RPMI8226 (cell line): ENCODE measurements around the gene RPL13A.
A peak's percentile ranks its signal among the peaks of the same experiment; 100 is the strongest.
"Not testable (repeated sequence)": the region's sequence is repeated elsewhere in the genome, so short reads cannot be mapped to it uniquely, and the experiment has no call there.

Experiments
- DNase-seq: peaks from one replicate; pipeline ENCODE4 v3.0.0-alpha.2; 2015

Gene RPL13A

DNA sequence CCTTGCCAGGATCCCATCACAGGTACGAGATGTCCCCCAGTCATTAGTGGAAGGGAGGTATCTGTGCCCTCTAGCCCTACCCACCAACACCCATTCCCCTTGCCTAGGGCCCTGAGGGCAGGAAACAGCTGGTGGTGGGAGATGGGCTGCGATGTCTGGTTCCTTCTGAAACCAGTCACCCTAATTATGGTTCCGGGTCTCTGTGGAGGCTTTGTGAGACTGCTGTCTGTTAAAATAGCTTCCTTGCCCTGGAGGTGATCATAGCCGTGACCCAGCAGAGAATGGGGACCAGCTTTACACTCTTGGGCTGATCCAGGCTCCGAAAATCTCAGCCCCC, 28.9 kb upstream of the RPL13A start:
- peak; percentile 71 for DNase-seq

DNA sequence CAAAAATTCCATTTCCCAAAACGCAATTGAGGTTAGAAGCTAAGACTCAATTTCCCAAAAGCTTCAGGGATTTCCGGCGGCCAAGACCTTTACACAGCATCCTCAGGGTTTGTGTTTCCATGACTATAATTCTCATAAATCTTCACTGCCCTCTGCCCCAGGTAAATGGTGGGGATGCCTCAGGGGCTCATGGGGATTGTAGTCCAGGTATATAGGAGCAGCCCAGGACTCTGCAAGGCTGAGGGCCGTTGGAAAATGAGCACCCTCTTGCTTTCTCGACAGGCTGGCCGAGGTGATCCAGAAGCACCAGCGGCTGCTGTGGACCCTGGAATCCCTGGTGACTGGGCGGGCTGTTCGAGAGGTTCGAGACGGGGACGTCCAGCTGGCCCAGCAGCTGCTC, 28.0 kb upstream of the RPL13A start:
- no peak for DNase-seq

DNA sequence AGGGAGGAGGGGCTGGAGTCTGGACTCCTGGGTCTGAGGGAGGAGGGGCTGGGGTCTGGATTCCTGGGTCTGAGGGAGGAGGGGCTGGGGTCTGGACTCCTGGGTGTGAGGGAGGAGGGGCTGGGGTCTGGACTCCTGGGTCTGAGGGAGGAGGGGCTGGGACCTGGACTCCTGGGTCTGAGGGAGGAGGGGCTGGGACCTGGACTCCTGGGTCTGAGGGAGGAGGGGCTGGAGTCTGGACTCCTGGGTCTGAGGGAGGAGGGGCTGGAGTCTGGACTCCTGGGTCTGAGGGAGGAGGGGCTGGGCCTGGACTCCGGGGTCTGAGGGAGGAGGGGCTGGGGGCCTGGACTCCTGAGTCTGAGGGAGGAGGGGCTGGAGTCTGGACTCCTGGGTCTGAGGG, 26.3 kb upstream of the RPL13A start:
- not testable (repeated sequence) for DNase-seq

DNA sequence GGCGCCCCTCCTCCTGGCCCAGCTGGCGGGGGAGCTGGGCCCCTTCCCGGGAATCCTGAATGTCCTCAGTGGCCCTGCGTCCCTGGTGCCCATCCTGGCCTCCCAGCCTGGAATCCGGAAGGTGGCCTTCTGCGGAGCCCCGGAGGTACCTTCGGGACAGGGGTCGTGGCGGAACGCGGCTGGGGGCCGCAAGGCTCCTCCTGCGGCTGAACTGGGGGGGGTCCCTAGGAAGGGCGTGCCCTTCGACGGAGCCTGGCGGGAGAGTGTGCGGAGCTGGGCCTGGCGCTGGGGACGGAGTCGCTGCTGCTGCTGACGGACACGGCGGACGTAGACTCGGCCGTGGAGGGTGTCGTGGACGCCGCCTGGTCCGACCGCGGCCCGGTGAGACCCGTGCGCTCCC, 25.8 kb upstream of the RPL13A start:
- no peak for DNase-seq

DNA sequence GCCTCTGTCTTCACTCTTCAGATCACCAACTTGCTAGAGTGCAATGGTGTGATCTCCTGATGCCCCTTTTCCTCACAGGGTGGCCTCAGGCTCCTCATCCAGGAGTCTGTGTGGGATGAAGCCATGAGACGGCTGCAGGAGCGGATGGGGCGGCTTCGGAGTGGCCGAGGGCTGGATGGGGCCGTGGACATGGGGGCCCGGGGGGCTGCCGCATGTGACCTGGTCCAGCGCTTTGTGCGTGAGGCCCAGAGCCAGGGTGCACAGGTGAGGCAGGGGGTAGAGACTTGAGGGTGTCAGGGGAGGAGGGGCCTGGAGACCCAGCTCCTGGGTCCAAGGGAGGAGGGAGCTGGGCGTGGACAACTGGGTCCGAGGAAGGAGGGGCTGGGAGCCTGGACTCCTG, 24.9 kb upstream of the RPL13A start:
- no peak for DNase-seq

DNA sequence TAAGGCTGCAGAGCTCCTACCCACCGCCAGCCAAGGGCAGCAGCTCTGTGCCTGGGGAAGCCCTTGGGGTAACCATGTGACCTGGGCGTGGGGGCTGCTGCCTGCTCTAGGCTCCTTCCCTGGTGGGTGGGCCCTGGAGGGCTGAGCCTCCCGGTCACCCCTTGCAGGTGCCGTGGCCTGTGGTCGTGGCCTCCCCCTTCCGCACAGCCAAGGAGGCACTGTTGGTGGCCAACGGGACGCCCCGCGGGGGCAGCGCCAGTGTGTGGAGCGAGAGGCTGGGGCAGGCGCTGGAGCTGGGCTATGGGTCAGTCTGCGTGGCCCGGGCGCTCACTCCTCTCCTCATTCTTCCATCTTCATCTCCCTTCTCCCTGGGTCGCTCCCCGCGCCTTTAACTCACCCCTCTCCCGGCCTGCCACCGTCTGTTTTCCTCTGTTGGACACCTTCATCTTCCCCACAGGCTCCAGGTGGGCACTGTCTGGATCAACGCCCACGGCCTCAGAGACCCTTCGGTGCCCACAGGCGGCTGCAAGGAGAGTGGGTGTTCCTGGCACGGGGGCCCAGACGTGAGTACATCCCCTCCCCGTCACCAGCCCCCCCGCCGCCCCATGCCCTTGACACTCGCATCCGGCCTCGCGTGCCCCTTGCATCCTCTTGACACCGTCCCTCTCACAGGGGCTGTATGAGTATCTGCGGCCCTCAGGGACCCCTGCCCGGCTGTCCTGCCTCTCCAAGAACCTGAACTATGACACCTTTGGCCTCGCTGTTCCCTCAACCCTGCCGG, 23.3 kb upstream of the RPL13A start:
- DNase-seq: no peak

DNA sequence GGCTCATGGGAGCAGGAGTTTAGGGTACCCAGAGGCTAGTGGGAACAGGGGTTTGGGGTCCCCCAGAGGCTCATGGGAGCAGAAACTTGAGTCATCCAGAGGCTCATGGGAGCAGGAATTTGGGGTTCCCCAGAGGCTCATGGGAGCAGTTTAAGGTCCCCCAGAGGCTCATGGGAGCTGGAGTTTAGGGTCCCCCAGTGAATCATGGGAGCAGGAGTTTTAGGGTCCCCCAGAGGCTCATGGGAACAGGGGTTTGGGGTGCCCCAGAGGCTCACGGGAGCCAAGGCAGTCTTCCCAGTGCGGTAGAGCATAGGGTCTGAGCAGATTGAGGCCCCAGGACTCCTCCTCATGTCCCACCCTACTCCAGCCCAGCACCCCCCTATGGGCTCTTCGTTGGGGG, 22.0 kb upstream of the RPL13A start:
- DNase-seq: no peak

DNA sequence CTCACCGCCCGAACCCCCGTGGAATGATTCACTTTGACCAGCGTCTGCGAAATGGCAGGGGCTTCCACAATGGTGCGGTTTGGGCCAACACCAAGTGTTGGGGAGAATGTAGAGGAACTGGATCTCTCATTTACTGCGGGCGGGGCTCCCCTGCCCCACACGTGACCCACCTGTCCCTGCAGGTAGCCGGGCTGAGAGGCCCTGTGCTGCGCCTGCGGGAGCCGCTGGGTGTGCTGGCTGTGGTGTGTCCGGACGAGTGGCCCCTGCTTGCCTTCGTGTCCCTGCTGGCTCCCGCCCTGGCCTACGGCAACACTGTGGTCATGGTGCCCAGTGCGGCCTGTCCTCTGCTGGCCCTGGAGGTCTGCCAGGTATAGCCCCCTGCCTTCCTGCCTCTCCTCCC, 19.2 kb upstream of the RPL13A start:
- no peak for DNase-seq

DNA sequence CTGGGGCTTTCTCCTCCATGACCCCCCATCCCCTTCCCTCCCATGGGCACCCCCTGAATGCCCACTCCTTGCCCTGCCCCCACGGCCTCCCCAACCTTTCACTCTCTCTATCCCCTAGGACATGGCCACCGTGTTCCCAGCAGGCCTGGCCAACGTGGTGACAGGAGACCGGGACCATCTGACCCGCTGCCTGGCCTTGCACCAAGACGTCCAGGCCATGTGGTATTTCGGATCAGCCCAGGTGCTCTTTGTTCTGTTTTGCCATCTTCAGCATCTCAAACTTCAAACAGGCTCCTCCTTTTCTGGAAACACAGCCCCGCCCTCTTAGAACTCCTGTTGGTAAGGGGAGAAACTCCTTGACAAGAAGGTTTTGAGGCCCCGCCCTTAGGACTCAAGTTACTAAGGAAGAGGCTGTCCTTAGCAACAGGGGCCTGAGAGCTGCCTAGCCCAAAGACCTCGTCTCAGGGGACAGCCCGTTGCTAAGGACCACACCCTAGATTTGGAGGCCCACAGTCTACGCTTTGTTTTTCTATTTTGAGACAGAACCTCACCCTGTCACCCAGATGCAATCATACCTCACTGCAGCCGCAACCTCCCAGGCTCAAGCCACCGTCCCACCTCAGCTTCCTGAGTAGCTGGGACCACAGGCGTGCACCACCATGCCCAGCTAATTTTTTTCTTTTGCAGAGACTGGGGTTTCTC, 18.5 kb upstream of the RPL13A start:
- DNase-seq: peak; percentile 39

DNA sequence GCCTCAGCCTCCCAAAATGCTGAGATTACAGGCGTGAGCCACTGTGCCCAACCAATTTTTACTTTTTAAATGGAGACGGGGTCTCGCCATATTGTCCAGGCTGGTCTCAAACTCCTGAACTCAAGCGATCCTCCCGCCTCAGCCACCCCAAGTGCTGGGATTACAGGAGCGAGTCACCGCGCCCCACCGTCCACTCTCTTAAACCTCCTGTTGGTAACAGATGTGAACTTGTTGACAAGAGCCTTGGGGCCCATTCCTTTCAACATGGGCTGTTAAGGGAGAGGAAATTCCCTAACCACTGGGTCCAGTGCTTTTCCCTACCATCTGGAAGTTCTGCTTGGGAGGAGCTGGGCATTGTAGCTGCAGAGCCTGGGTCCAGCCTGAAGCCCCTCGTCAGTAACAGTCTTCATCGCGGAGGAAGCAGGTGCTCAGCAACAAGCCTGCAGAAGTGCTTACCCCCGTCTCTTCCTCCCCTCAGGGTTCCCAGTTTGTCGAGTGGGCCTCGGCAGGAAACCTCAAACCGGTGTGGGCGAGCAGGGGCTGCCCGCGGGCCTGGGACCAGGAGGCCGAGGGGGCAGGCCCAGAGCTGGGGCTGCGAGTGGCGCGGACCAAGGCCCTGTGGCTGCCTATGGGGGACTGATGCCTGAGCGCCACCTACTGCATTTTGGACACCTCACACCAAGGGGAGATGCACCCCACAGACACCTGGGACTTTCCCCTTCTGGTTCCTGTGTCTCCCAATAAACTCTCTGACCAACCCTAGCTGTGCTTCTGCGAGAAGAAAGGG, 17.4 kb upstream of the RPL13A start:
- DNase-seq: no peak

DNA sequence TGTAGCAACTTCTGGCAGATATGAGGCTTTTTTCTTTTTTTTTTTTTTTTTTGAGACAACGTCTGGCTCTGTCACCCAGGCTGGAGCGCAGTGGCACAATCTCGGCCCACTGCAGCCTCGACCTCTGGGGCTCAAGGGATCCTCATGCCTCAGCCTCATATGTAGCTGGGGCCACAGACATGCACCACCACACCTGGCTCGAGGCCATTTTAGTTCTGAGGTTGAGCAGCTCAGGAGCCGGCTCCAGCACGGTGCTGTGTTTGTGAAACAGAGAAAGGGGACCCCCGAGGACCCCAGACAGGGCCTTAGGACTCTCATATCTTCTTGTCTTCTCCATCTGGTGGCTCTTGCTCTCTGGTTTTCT, 16.8 kb upstream of the RPL13A start:
- no peak for DNase-seq

DNA sequence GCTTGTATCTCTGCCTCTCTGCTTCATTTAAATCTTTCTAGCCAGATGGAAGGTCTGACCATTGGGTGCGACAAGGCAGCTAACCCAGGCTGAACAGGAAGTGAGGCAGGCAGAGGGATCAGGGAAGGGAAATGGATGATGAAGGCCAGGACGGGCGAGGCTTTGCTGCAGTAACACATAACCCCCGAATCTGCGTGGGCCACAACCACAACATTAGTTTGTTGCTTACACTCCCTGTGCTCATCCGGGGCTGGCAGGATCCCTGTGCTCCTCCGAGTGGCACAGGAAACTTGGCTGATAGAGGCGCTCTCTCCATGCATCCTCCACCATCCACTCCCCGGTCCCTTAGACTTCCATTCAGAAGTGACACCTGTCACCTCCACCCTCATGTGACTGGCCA, 14.5 kb upstream of the RPL13A start:
- DNase-seq: no peak

DNA sequence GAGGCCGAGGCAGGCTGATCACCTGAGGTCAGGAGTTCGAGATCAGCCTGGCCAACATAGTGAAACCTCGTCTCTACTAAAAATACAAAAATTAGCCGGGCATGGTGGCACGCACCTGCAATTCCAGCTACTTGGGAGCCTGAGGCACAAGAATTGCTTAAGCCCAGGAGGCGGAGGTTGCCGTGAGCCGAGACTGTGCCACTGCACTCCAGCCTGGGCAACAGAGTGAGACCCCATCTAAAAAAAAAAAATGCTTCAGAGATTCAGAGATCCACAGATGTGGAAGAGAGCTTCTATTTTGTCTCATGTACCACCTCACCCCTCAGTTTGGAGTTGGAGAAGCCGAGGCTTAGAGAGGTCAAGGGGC, 13.9 kb upstream of the RPL13A start:
- DNase-seq: not testable (repeated sequence)

DNA sequence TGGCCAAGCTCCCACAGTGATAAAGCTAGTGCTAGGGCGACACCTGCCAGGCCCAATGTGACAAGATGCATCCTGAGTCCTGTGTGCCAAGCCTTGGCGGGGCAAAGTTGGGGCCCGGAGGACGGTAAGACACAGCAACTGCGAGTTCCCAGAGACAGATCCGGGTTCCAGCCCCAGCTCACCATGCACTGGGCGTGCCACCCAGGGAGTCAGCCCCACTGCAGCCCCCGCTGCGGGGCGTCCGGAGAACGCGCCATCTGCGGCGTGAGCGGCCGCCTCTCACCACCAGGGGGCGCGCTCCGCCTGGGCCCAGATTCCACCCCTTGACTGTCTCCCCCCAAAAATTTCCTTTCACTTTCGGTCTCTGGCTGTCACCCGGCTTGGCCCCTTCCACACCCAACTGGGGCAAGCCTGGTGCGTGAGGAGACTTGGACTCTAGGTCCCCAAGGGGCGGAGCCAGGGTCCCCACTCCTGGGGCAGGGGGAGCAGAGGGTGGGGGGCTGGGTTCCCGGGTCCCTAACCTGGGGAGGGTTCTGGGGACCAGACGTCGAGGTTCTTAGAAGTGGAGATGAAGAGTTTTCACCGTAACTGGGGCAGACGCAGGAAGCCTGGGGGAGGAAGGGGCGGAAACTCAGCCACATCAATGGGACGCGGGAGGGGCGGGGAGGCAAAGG, 13.4 kb upstream of the RPL13A start, which contains the start of gene FLT3LG:
TSS of gene FLT3LG (plus strand) at position 348 of the 674 bp plus-strand sequence. CDS start 425 bp downstream, outside the sequence.
- DNase-seq: peak; percentile 86

DNA sequence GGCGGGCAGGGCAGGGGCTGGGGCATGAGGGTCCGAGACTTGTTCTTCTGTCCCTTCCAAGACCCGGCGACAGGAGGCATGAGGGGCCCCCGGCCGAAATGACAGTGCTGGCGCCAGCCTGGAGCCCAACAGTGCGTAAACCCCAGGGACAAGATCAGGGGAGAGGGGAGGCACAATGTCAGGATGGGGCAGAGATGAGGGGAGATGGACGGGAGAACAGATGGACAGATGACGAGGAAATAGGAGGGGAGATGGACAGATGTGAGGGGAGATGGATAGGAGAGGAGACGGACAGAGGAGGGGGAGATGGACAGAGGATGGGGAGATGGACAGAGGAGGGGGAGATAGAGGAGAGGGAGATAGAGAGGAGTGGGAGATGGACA, 12.9 kb upstream of the RPL13A start:
- DNase-seq: no peak

DNA sequence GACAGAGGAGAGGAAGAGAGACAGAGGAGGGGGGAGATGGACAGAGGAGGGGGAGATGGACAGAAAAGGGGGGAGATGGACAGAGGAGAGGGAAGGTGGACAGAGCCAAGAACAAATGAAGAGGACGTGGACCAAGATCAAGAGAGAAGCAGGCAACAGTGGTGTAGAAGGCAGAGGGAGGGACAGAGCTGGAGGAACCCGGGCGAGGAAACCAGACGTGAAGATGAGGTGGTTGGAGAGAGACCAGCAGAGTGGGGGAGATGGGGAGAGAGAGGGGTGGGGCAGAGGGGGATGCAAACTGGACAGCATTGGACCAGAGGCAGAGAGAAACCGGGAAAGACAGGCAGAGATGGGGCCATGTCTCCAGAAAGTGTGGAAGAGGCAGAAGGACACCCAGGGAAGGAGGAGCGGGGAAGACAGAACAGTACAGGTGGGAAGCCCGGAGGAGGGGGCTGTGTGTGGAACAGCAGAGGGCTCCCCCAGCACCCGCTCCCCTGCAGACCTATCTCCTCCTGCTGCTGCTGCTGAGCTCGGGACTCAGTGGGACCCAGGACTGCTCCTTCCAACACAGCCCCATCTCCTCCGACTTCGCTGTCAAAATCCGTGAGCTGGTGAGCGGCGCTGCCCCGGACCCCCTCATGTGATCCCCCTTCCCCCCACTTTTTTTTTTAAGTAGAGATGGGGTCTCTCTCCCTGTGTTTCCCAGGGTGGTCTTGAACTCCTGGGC, 12.1 kb upstream of the RPL13A start:
- no peak for DNase-seq

DNA sequence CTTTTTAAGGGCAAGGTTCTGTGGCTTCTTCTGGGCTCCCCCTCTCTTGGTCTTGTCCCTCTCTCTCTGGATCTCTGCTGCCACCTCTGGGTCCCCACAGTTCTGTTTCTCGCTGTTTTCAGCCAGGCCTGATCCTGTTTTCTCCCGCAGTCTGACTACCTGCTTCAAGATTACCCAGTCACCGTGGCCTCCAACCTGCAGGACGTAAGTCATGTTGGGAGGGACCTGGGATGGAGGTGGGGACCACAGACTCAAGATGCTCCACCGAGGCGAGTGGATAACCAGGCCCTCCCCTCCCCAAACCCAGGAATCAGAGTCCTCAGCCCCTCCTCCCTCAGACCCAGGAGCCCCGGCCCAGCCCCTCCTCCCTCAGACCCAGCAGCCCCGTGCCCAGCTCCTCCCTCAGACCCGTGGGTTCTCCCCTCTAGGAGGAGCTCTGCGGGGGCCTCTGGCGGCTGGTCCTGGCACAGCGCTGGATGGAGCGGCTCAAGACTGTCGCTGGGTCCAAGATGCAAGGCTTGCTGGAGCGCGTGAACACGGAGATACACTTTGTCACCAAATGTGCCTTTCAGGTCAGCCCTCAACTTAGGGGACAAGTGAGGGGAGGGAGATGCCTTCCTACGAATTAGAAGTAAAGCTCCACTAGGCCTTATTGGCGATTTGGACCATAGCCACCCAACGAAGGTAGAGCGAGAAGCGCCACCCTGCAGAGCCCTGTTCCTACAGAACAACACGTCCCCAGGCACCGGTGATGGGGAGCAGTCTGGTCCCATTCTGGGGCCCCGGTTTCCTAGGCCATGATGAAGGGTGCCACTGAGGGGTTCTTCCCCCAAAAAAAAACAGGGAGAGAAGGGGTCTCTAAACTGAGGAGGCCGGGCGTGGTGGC, 11.2 kb upstream of the RPL13A start:
- no peak for DNase-seq

DNA sequence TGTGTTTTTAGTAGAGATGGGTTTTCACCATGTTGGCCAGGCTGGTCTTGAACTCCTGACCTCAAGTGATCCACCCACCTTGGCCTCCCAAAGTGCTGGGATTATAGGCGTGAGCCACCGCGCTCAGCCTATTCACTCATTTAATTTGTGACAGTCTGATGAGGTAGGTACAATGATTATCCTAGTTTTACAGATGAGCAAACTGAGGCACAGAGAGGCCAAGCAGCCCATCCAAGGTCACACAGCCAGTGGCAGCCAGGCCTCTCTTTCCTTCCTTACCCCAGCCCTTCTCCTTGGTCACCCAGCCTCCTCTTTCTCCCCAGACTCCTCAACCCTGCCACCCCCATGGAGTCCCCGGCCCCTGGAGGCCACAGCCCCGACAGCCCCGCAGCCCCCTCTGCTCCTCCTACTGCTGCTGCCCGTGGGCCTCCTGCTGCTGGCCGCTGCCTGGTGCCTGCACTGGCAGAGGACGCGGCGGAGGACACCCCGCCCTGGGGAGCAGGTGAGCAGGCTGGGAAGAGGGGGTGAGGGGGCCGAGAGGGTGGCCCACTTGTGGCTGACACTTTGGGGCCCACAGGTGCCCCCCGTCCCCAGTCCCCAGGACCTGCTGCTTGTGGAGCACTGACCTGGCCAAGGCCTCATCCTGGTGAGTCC, 7.3 kb upstream of the RPL13A start:
- DNase-seq: no peak

DNA sequence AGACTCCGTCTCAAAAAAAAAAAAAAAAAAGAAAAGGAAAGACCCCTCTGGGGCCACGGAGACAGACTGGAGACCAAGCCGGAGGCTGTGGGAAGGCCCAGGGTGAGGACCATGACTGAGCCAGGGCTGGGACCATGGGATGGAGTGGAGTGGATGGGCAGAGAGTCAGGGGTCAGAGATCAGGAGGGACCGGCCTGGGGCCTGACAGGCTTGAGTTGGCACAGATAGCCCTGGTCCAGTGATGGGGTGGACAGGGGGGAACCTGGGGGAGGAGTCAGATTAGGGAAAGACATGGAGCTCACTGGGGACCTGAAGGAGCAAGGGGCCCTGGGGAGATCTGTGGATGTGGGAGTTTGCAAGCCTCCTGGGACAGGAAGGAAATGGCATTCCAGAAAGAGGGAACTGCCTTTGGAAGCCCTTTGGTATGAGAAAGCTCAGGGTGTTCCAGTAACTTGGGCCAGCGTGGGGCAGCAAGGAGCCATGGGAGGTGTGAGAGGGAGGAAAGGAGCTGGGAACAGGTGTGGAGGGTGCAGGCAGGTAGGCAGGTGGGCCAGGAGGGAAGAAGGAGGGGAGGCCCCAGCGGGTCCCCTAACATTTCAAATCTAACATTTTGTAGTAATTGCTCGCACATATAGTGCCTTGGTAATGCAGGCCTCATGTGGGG, 6.3 kb upstream of the RPL13A start:
- DNase-seq: no peak

DNA sequence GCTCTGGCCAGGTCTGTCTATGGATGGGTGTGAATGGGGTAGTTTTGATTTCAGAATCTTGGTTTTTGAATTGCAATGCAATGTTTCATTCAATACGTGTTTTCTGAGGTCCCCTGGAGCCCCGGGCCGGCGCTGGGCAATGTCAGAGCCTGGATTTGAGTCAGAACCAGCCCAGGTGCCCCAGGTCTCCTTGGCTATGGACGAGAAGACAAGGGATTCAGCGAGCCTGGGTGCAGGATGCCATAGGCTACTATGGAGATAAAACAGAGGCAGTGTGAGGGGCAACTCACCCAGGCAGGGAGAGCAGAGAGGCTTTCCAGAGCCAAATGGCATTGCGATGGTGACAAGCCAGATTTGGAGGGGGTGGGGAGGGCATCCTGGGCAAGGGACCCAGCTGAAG, 1.2 kb upstream of the RPL13A start:
- DNase-seq: no peak
